ENCODE results near the gene SNCAIP.

SNCAIP gene

GRCh38 chr5:122301016-122301415 lies 11.0 kb upstream of the SNCAIP start:
- no peaks in the 10 kb centered on the region for H3K36me3 Mint-ChIP-seq (ENCODE audit: low read depth)
- no peak overlapping the region for H3K27ac Mint-ChIP-seq
- intact Hi-C loops (cut with micrococcal nuclease): no loop called here
- H3K4me3 Mint-ChIP-seq: no peak overlapping the region
- no peaks in the 10 kb centered on the region for H3K9me3 Mint-ChIP-seq
- H3K27me3 Mint-ChIP-seq: no peaks in the 10 kb centered on the region
- H3K4me1 Mint-ChIP-seq (ENCODE audit: low read depth): no peaks in the 10 kb centered on the region

GRCh38 chr5:122304471-122305215 lies 7.4 kb upstream of the SNCAIP start:
- peaks cover 4% of the 10 kb centered on the region for H3K27me3 Mint-ChIP-seq

GRCh38 chr5:122306461-122306860 lies 5.6 kb upstream of the SNCAIP start:
- no peak overlapping the region for H3K4me3 Mint-ChIP-seq
- H3K4me1 Mint-ChIP-seq (ENCODE audit: low read depth): no peaks in the 10 kb centered on the region
- peaks cover 22% of the 10 kb centered on the region for H3K27me3 Mint-ChIP-seq
- intact Hi-C loops (cut with micrococcal nuclease): no loop called here
- H3K36me3 Mint-ChIP-seq (ENCODE audit: low read depth): no peaks in the 10 kb centered on the region
- no peak overlapping the region for H3K27ac Mint-ChIP-seq
- no peaks in the 10 kb centered on the region for H3K9me3 Mint-ChIP-seq

More at GRCh38 chr5:122304471-122305215, 7.4 kb upstream of the SNCAIP start:
- H3K27ac Mint-ChIP-seq: no peak overlapping the region
- no peaks in the 10 kb centered on the region for H3K9me3 Mint-ChIP-seq
- no peak overlapping the region for H3K4me3 Mint-ChIP-seq
- H3K4me1 Mint-ChIP-seq (ENCODE audit: low read depth): no peaks in the 10 kb centered on the region
- no peaks in the 10 kb centered on the region for H3K36me3 Mint-ChIP-seq (ENCODE audit: low read depth)
- intact Hi-C loops (cut with micrococcal nuclease): no loop called here

- no peaks in the 10 kb centered on the region for H3K9me3 Mint-ChIP-seq
- H3K4me1 Mint-ChIP-seq (ENCODE audit: low read depth): no peaks in the 10 kb centered on the region
- H3K27ac Mint-ChIP-seq: no peak overlapping the region
- intact Hi-C loops (cut with micrococcal nuclease): no loop called here
- peaks cover 50% of the 10 kb centered on the region for H3K27me3 Mint-ChIP-seq
- H3K36me3 Mint-ChIP-seq (ENCODE audit: low read depth): no peaks in the 10 kb centered on the region
- no peak overlapping the region for H3K4me3 Mint-ChIP-seq
These were observed 1.1 kb upstream of the SNCAIP start for GRCh38 chr5:122310889-122311288.

GRCh38 chr5:122311497-122311960 lies 508 bp upstream of the SNCAIP start:
- intact Hi-C loops (cut with micrococcal nuclease): no loop called here
- no peaks in the 10 kb centered on the region for H3K36me3 Mint-ChIP-seq (ENCODE audit: low read depth)
- H3K4me1 Mint-ChIP-seq (ENCODE audit: low read depth): no peaks in the 10 kb centered on the region
- no peak overlapping the region for H3K27ac Mint-ChIP-seq
- no peak overlapping the region for H3K4me3 Mint-ChIP-seq
- no peaks in the 10 kb centered on the region for H3K9me3 Mint-ChIP-seq
- H3K27me3 Mint-ChIP-seq: peaks cover 50% of the 10 kb centered on the region

- H3K27me3 Mint-ChIP-seq: peaks cover 51% of the 10 kb centered on the region
- H3K9me3 Mint-ChIP-seq: no peaks in the 10 kb centered on the region
- no peak overlapping the region for H3K4me3 Mint-ChIP-seq
- H3K4me1 Mint-ChIP-seq (ENCODE audit: low read depth): no peaks in the 10 kb centered on the region
- no peaks in the 10 kb centered on the region for H3K36me3 Mint-ChIP-seq (ENCODE audit: low read depth)
- intact Hi-C loops (cut with micrococcal nuclease): no loop called here
- H3K27ac Mint-ChIP-seq: no peak overlapping the region
These were observed 762 bp downstream of the SNCAIP start for GRCh38 chr5:122312591-122313406.

GRCh38 chr5:122314036-122314435 lies 2.0 kb downstream of the SNCAIP start:
- intact Hi-C loops (cut with micrococcal nuclease): no loop called here
- peaks cover 53% of the 10 kb centered on the region for H3K27me3 Mint-ChIP-seq

GRCh38 chr5:122315521-122315920 lies 3.5 kb downstream of the SNCAIP start:
- H3K27me3 Mint-ChIP-seq: peaks cover 41% of the 10 kb centered on the region
- intact Hi-C loops (cut with micrococcal nuclease): no loop called here
- H3K9me3 Mint-ChIP-seq: no peaks in the 10 kb centered on the region
- H3K4me1 Mint-ChIP-seq (ENCODE audit: low read depth): no peaks in the 10 kb centered on the region
- no peak overlapping the region for H3K4me3 Mint-ChIP-seq
- no peaks in the 10 kb centered on the region for H3K36me3 Mint-ChIP-seq (ENCODE audit: low read depth)
- H3K27ac Mint-ChIP-seq: no peak overlapping the region

More at GRCh38 chr5:122314036-122314435, 2.0 kb downstream of the SNCAIP start:
- Mint-ChIP-seq H3K36me3 (ENCODE audit: low read depth) (no peaks in the 10 kb centered on the region), H3K9me3 (no peaks in the 10 kb centered on the region), H3K4me3 (no peak overlapping the region), H3K4me1 (ENCODE audit: low read depth) (no peaks in the 10 kb centered on the region), H3K27ac (no peak overlapping the region)

- Mint-ChIP-seq H3K27me3 (peaks cover 31% of the 10 kb centered on the region), H3K9me3 (no peaks in the 10 kb centered on the region), H3K4me1 (ENCODE audit: low read depth) (no peaks in the 10 kb centered on the region), H3K27ac (no peak overlapping the region), H3K36me3 (ENCODE audit: low read depth) (no peaks in the 10 kb centered on the region), H3K4me3 (no peak overlapping the region)
- intact Hi-C loops (cut with micrococcal nuclease): no loop called here
These were observed 4.6 kb downstream of the SNCAIP start for GRCh38 chr5:122316656-122317055.

GRCh38 chr5:122319897-122320296 lies 7.9 kb downstream of the SNCAIP start:
- Mint-ChIP-seq H3K27me3 (peaks cover 8% of the 10 kb centered on the region), H3K36me3 (ENCODE audit: low read depth) (no peaks in the 10 kb centered on the region), H3K4me3 (no peak overlapping the region), H3K27ac (no peak overlapping the region), H3K4me1 (ENCODE audit: low read depth) (no peaks in the 10 kb centered on the region), H3K9me3 (no peaks in the 10 kb centered on the region)
- intact Hi-C loops (cut with micrococcal nuclease): no loop called here

- Mint-ChIP-seq H3K4me1 (ENCODE audit: low read depth) (no peaks in the 10 kb centered on the region), H3K27me3 (peaks cover 4% of the 10 kb centered on the region), H3K9me3 (no peaks in the 10 kb centered on the region), H3K27ac (no peak overlapping the region), H3K36me3 (ENCODE audit: low read depth) (no peaks in the 10 kb centered on the region), H3K4me3 (no peak overlapping the region)
- intact Hi-C loops (cut with micrococcal nuclease): no loop called here
These were observed 9.9 kb downstream of the SNCAIP start for GRCh38 chr5:122321921-122322320.

GRCh38 chr5:122322801-122323548 lies 10.9 kb downstream of the SNCAIP start:
- H3K36me3 Mint-ChIP-seq (ENCODE audit: low read depth): no peaks in the 10 kb centered on the region
- no peak overlapping the region for H3K4me3 Mint-ChIP-seq
- H3K9me3 Mint-ChIP-seq: no peaks in the 10 kb centered on the region
- H3K27ac Mint-ChIP-seq: no peak overlapping the region
- H3K27me3 Mint-ChIP-seq: peaks cover 3% of the 10 kb centered on the region
- intact Hi-C loops (cut with micrococcal nuclease): no loop called here
- H3K4me1 Mint-ChIP-seq (ENCODE audit: low read depth): no peaks in the 10 kb centered on the region

- Mint-ChIP-seq H3K9me3 (no peaks in the 10 kb centered on the region), H3K27ac (no peak overlapping the region), H3K4me3 (no peak overlapping the region), H3K36me3 (ENCODE audit: low read depth) (no peaks in the 10 kb centered on the region), H3K4me1 (ENCODE audit: low read depth) (no peaks in the 10 kb centered on the region), H3K27me3 (peaks cover 2% of the 10 kb centered on the region)
- intact Hi-C loops (cut with micrococcal nuclease): no loop called here
These were observed 11.7 kb downstream of the SNCAIP start for GRCh38 chr5:122323738-122324137.

- Mint-ChIP-seq H3K4me1 (ENCODE audit: low read depth) (no peaks in the 10 kb centered on the region), H3K27ac (no peak overlapping the region), H3K36me3 (ENCODE audit: low read depth) (no peaks in the 10 kb centered on the region), H3K9me3 (no peaks in the 10 kb centered on the region), H3K27me3 (no peaks in the 10 kb centered on the region), H3K4me3 (no peak overlapping the region)
- intact Hi-C loops (cut with micrococcal nuclease): no loop called here
These were observed 15.1 kb downstream of the SNCAIP start for GRCh38 chr5:122327110-122327509.

Measured in dendritic cell treated with granulocyte-macrophage colony-stimulating factor and Interleukin-4, amounts not matched to agents 40 ng/mL and 50 ng/mL, for 4 days (primary cell).